ENCODE data around the gene UGT1A4. TPM values are rescaled to one million over a fixed set of nuclear protein-coding genes. Genes with fewer than 3 reads are reported as not detected.
A peak's percentile ranks its signal among the peaks of the same experiment; 100 is the strongest.

The UGT1A4 gene
- total and polyA plus RNA-seq, 12 donors: not detected

DNA sequence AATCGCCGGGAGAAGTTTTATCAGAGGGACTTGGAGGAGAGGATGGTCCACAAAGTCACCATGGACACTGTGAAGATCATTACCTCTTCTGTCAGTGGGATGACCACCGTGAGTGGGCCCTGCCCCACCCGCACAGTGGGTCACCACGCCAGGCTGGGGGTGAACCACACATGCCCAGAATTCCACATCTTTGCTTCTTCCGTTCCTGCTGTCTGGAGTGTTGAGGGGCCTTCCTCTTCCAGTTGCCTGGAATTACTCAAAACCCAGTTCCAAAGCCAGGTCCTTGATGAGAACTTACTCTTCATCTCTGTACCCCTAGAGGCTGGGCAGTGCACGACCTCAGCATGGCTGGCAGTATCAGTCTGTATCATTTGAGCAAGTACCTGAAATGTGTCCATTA is 81.7 kb downstream of the UGT1A4 start:
- intact Hi-C loops (cut with DNase I): no loop called here
- H3K27me3 ChIP-seq: peaks cover 0 to 5% (median 3%) of the 10 kb centered on the region in 7 donors
- H3K4me3 ChIP-seq: no peak overlapping the region
- WGBS, 2 donors: 78 to 81% methylated on average over 7 of the region's 7 CpGs
- TF ChIP-seq, protein P1, sequence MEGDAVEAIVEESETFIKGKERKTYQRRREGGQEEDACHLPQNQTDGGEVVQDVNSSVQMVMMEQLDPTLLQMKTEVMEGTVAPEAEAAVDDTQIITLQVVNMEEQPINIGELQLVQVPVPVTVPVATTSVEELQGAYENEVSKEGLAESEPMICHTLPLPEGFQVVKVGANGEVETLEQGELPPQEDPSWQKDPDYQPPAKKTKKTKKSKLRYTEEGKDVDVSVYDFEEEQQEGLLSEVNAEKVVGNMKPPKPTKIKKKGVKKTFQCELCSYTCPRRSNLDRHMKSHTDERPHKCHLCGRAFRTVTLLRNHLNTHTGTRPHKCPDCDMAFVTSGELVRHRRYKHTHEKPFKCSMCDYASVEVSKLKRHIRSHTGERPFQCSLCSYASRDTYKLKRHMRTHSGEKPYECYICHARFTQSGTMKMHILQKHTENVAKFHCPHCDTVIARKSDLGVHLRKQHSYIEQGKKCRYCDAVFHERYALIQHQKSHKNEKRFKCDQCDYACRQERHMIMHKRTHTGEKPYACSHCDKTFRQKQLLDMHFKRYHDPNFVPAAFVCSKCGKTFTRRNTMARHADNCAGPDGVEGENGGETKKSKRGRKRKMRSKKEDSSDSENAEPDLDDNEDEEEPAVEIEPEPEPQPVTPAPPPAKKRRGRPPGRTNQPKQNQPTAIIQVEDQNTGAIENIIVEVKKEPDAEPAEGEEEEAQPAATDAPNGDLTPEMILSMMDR (IDR thresholded peaks at IDR 0.05): no peak
- ATAC-seq (no peak), DNase-seq (no peak)
- no peak overlapping the region for H3K27ac ChIP-seq
- H3K9me3 ChIP-seq: peaks cover 0 to 5% (median 0%) of the 10 kb centered on the region in 11 donors
- H3K36me3 ChIP-seq: no peaks in the 10 kb centered on the region
- H3K4me1 ChIP-seq: no peaks in the 10 kb centered on the region

DNA sequence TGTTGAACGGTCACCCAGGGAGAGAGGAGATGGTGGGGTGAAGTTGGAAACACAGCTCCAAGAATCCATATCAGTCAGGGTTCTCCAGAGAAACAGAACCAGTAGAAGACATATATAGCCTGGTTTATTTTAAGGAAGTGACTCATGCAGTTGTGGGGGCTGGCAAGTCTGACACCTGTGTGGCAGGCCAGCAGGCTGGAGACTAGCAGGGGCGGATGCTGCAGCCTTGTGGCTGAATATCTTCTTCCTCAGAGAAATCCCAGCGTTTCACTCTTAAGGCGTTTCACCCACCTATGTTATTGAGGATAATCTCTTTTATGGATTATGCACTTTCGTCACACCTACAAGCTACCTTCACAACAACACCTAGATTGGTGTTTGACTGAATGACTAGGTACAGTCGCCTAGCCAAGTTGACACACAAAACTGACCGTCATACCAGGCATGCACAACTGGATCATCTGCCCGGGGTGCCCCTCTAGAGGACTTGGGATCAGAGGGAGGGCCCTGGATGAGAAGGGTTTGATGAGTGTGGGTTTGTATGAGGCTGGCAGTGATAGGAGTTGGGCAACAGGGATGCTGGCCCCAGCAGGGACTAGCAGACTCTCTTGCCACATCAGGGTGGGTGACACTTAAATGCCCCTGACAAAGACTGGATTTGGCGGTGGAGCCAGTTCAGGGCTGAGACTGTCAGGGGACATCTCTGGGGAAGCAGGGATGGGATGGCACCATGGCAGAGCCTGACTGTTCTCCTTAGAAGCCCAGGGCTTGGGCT is 83.0 kb downstream of the UGT1A4 start:
- DNase-seq (no peak), ATAC-seq (peak in 1 of 8 donors; percentile 37)
- 75 to 78% methylated on average over 9 of the region's 9 CpGs for WGBS, 2 donors
- H3K27ac ChIP-seq: no peak overlapping the region
- TF ChIP-seq, protein P1 (IDR thresholded peaks at IDR 0.05): no peak
- H3K9me3 ChIP-seq: peaks cover 0 to 5% (median 0%) of the 10 kb centered on the region in 11 donors
- no peaks in the 10 kb centered on the region for H3K4me1 ChIP-seq
- peaks cover 0 to 5% (median 3%) of the 10 kb centered on the region in 7 donors for H3K27me3 ChIP-seq
- no peaks in the 10 kb centered on the region for H3K36me3 ChIP-seq
- intact Hi-C loops (cut with DNase I): no loop called here
- no peak overlapping the region for H3K4me3 ChIP-seq

DNA sequence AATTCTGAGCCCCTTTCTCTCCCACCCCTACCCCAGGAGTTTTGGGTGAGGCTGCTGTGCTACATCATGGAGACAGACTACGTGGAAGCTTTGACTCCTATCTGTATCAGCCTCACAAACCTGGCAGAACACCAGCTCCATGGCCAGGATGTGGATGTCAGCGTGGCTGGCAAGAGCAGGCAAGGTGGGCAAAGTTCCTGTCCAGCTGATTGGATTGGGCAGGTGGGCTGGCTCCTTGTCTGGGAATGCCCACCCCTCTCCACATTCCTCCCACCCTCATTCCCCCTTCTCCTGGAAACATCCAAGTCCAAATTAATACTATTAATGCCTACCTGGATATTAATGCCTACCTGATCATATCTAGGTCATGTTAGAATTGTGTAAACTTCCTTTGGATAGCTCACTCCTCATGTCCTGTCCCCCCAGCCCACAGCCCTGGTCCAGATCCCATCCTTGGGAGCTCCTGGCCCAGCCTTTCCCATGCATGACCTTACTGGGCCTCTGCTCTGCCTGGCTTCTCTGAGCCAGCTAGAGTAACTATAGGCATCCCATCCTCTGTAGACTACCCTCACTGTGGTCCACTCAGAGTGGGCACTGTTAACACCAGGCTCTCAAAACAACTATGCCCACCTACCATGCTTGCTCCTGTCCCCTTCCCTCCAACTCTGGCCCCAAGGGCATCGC is 83.7 kb downstream of the UGT1A4 start:
- no peak for ATAC-seq

DNA sequence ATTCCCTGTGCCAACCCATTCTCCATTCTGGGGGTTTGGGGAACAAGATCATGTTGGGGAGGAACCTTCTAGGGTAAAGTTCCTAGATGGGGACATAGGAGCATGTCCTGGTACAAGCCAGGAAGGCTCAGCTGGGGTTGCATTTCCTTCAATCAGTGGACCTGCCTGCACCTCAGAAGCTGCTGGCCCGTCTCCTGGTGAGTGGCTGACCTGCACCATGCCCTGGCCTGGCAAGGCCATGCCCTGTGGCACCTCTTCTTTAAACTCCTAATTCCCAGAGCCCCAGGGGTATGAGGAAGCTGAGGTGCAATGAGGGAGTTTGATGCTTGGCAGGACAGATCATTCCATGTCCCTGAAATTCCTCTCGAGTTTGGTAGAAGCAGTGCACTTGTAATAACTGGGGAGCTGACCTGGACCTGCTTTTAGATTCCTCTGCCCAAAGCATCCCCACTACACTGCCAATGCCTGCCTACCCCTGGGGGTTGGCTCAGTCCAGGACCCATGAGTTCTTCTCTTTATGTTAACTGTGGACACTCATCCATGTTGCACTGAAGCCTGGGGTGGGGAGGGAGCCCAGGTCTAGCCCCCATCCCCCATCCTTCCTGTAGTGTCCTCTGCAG is 84.9 kb downstream of the UGT1A4 start:
- ATAC-seq (no peak), DNase-seq (no peak)
- intact Hi-C loops (cut with DNase I): no loop called here
- Histone ChIP-seq H3K36me3 (no peaks in the 10 kb centered on the region), H3K9me3 (peaks cover 0 to 5% (median 0%) of the 10 kb centered on the region in 11 donors), H3K27ac (no peak overlapping the region), H3K4me1 (no peaks in the 10 kb centered on the region), H3K27me3 (peaks cover 0 to 14% (median 6%) of the 10 kb centered on the region in 7 donors), H3K4me3 (no peak overlapping the region)
- TF ChIP-seq, protein P1 (IDR thresholded peaks at IDR 0.05): no peak
- WGBS, 2 donors: 60 to 69% methylated on average over 2 of the region's 2 CpGs

More for the DNA sequence above, 83.7 kb downstream of the UGT1A4 start:
- Histone ChIP-seq H3K27ac (no peak overlapping the region), H3K9me3 (peaks cover 0 to 5% (median 0%) of the 10 kb centered on the region in 11 donors), H3K4me1 (no peaks in the 10 kb centered on the region), H3K36me3 (no peaks in the 10 kb centered on the region), H3K27me3 (peaks cover 0 to 5% (median 3%) of the 10 kb centered on the region in 7 donors), H3K4me3 (no peak overlapping the region)
- DNase-seq: no peak
- TF ChIP-seq, protein P1 (IDR thresholded peaks at IDR 0.05): no peak
- intact Hi-C loops (cut with DNase I): no loop called here
- 56 to 66% methylated on average over 3 of the region's 3 CpGs for WGBS, 2 donors
